Right ventricle myocardium inferior (tissue), 1 donor: ENCODE measurements around the gene KRTAP3-3. TPM values are rescaled to one million over a fixed set of nuclear protein-coding genes. Genes with fewer than 3 reads are reported as not detected.
"Not testable (repeated sequence)": the region's sequence is repeated elsewhere in the genome, so short reads cannot be mapped to it uniquely, and the experiment has no call there.

Experiments used
- ATAC-seq: fragments of 200-7000 bp; cut with Tn5 transposase; one replicate; pipeline ENCODE4 v1.9.1; 2020; ENCODE audit warnings: mild to moderate bottlenecking, moderate library complexity
- DNase-seq: peaks from one replicate; pipeline ENCODE4 v3.0.0; 2021; ENCODE audit errors: missing footprints
- intact Hi-C: fragments of 100-400 bp; cut with DNase I; formaldehyde crosslinking; loops from one replicate; pipeline ENCODE4 v1.11.0; 2022
- total RNA-seq: library from RNA; stranded (reverse); fragmentation: NEBNext Ultra II Directional; extraction: Animal tissue kit (Norgen Biotek cat#: 25700); gene quantifications from one replicate; pipeline ENCODE4 v1.2.1, GENCODE V29; 2021
- donor health status: DM: no; HTN: yes; CAD: no; lungs with severe emphysema.

Gene KRTAP3-3
- total RNA-seq, 1 donor from 2014 or later: not detected

DNA sequence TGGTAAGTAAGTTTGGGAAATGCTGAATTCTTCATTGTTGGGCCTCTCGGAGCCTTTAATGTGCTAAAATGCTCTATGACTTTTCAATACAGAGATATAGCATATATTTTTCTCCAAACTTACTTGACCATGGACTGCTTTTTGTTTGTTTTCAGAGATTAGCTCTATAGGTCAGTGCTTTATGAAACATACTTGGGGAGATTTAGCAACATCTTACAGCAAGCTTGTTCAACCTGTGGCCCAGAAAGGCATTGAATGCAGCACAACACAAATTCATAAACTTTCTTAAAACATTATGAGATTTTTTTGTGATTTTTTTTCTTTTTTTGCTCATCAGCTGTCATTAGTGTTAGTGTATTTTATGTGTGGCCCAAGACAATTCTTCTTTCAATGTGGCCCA, 16.0 kb upstream of the KRTAP3-3 start:
- intact Hi-C loops: no loop called here
- DNase-seq (no peak), ATAC-seq (no peak)

DNA sequence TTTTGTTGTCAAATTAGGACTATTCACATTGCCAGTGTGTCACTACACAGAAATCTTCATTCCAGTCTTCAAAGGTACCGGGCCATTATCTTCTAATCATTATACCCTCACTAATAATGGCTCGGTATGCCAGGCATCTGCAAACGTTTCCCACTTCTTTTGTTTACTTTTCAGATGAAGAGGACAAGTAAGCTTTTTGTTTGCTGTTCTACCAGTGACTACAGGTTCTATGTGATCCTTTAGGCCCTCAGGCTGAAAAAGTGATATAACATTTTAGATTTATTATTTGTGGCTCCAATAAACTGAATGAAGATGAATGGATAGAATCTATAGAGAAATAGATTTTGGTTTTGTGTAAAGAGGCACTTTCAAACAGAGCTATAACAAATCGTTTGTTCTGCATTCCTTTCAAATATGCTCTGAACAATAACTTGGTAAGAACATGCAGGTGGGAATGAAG, 15.4 kb upstream of the KRTAP3-3 start:
- DNase-seq (no peak), ATAC-seq (no peak)
- intact Hi-C loops: no loop called here

DNA sequence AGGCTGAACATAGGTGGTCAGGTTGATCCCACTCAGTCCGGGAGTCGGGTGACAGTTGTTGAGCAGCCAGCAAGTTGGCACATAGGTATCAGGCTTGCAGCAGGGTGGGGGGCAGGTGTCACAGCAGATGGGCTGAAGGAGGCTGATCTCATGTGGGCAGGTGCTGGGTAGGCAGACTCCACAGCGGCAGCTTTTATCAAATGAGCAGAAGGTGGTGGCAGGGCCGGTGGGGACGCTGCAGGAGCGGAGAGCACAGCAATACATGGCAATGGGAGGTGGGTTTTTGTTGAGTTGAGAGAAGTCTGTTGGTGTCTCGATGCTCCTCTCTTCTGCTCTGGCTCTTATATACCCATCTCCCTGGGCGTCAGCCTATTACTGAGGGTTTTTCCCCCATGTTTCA, 14.8 kb upstream of the KRTAP3-3 start, which contains the start of gene KRTAP3-1:
Gene KRTAP3-1, minus strand, starts transcription at position 318 of the 400 bp plus-strand sequence. Its CDS starts 54 bp downstream, at position 264.
- DNase-seq (no peak), ATAC-seq (no peak)
- intact Hi-C loops: no loop called here

DNA sequence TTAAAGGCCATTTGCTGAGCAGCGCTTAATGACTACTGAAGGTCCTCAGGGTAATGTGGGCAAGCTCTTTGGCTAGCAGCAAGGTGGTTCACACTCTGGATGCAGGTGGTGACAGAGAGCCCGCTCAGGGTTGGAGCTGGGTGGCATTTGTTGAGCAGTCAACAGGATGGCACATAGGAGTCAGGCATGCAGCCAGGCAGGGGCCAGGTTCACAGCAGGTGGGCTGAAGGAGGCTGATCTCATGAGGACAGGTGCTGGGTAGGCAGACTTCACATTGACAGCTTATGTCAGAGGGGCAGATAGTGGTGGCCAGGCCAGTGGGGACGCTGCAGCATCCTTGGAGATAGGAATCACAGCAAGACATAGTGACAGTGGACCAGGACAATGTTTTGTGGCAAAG, 10.4 kb upstream of the KRTAP3-3 start:
- ATAC-seq (no peak), DNase-seq (no peak)
- intact Hi-C loops: no loop called here

DNA sequence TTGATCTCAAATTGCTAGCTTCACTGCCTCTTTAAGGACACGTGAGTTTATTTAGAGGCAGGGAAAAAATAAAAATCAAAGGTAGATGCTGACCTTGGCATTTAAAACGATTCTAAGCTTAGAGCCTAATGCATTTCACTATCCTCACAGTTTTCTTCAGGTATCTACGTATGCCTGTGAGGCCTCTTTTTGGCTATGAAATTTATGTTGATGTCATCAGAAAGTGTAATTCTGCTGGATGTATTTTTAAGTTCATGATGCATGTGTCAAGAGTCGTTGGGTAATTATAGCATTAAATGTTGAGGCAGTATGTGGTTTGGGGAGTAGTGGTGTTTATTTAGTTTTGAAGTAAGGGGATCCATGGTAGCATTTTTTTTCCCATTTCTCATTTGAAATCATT, 10.0 kb upstream of the KRTAP3-3 start:
- no peak for ATAC-seq
- intact Hi-C loops: no loop called here
- DNase-seq: no peak

DNA sequence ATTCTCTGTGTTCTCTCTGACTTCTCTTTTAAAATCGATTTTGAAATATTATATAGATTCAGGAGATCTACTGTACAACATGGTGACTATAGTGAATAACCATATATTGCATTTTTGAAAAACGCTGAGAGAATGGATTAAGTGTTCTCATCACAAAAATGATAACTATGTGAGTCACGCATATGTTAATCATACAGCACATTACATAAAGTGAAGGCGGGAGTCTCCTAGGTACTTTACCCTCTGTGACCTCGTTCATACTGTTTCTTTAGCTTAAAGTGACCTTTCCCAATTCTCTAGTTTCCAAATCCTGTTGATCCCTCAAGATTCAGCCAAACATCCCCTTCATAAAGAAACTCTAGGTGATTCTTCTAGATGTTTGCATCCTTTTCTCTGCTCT, 8.8 kb upstream of the KRTAP3-3 start:
- DNase-seq (no peak), ATAC-seq (no peak)
- intact Hi-C loops: no loop called here

DNA sequence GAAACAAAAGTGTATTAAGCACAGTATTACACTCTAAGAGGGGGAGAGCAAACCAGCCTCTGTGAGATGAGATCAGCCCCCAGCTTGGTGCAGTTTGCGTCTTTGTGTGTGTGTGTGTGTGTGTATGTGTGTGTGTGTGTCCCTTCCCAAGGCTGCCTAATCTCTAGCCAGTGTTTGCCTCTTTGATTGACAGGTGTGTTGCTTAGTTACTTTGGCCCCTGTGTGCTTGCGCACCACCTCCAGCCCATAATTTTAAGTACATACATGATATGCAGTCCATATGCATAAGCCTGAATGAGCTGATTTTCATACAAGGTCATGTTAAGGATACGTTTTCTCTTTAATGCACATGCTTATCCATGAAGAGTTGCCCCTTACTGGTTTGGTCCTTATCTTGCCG, 7.8 kb upstream of the KRTAP3-3 start:
- intact Hi-C loops: no loop called here

DNA sequence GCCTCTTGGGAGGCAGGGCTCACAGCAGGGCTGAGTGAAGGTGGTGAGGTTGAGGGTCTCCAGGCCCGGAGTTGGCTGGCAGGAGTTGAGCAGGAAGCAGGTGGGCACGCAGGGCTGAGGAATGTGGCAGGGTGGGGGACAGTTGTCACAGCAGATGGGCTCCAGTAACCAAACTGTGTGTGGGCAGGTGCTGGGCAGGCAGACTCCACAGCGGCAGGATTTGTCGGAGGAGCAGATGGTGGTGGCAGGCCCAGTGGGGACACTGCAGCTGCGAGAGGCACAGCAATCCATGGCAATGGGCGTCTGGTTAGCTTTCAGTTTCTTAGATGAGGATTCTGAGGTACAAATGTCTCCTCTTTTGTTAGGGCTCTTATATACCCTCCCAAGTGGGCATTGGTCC, 5.6 kb upstream of the KRTAP3-3 start, which contains the start of gene KRTAP3-2:
Gene KRTAP3-2, minus strand, starts transcription at position 344 of the 400 bp plus-strand sequence. Its CDS starts 53 bp downstream, at position 291.
- ATAC-seq, intact Hi-C loops, DNase-seq: not testable (repeated sequence)

More for the DNA sequence above, 7.8 kb upstream of the KRTAP3-3 start:
- DNase-seq (no peak), ATAC-seq (no peak)

DNA sequence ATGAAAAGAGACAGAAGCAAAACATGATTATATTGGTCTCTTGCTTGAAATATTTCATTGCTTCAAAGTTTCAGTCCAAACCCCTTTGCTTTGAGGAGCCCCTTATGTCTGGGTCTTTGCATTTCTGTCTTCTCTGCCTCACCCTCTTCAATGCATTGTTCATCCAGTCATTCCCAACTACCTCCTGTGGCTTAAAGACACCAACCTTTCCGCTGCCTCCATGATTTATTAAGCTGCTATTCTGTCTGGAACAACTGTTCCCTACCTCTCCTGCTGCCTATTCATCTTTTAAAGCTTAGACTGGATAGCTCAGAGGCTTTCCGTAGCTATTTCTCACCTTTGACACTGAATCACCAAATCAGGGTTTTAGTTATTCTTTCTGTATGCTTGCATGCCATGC, 3.4 kb upstream of the KRTAP3-3 start:
- DNase-seq (no peak), ATAC-seq (no peak)
- intact Hi-C loops: no loop called here

DNA sequence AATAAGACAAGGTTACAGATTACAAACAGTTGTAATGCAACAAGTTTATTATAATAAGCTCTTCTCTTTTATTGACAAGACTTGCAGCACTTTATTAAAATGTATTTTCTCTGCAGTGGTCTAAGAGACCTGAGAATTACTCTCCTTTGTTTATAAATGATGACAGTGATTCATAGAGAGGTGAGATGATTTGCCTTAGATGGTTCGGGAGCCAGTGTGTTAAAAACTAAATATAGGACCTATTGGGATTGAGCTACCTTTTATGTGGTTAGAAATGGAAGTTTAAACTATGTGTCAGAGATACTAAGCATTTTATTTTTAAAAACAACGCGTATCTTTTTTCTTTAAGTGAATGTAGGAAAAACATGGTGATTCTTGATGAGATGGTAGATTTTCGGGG, 2.9 kb upstream of the KRTAP3-3 start:
- DNase-seq (no peak), ATAC-seq (no peak)
- intact Hi-C loops: no loop called here

DNA sequence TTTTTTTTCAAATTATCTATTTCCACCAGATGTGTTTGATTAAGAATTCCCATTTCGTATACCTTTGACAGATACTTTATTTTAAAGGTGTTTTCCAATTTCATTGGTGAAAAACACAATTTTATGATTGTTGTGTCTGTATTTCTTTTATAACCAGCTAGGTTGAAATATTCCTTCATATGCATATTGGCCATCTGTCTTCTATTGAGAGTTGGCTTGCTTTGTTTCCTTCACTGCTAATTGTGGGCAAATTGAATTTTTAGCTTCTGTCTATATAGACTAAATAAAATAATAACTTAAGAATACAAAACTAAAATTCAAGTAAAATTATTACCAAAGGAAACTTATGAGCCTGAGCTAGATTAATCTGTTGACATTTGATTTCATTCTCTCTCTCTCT, 1.2 kb upstream of the KRTAP3-3 start:
- ATAC-seq (no peak), DNase-seq (no peak)
- intact Hi-C loops: no loop called here

DNA sequence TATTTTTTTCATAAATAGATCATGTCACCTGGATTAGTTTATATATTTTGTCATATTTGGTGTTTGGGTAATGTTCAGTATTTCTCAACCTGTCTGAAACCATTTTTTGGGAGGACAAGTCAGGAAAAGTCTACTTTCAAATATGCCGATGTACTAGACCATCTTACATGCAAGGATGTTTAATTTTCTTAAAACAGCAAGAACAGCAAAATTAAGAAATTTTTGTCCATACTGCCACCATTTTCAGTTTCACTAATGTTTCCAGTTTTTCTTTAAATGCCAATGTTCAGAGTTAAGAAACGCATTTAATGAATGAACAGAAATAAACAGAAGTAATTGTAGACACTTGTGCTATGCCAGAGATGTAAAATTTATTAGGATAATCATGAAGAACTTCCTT, 880 bp downstream of the KRTAP3-3 start:
- no peak for ATAC-seq
- no peak for DNase-seq
- intact Hi-C loops: no loop called here

DNA sequence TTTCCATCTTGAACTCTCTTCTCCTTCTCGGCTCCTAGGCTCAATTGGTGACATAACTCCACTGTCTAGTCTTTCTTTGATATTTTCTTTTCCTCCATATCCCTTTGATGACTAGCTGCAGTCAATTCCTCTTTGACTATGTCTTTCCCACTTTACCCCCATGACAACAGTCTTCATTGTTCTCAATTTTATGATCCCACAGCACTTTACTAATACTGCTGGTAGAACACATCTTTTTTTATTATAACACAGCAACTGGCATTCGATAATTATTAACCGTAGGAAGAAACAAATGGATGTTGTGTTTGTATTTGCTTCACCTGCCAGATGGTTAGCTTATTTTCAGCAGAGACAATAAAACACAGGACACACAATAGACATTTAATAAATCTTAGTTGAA, 1.3 kb downstream of the KRTAP3-3 start:
- no peak for ATAC-seq

DNA sequence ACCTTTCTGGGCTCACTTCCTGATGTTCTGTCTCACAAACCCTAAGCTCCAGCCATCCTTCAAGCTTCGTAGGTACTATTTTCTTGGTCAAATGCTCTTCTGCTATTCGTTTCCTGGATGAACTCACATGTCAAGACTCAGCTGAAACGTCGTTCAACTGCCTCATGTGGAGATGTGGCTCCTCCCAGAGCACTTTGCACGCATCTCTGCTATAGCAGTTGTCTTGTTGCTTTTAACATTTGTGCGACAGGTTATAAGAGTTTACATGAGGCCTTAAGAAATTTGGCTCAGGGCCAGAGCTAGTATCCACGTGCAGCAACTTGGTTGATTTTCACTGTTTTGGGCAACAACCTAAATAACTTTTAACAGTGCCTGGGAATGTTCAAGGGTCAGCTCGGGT, 7.0 kb downstream of the KRTAP3-3 start:
- ATAC-seq (no peak), DNase-seq (no peak)
- intact Hi-C loops: no loop called here

More for the DNA sequence above, 1.3 kb downstream of the KRTAP3-3 start:
- DNase-seq: no peak
- intact Hi-C loops: no loop called here

DNA sequence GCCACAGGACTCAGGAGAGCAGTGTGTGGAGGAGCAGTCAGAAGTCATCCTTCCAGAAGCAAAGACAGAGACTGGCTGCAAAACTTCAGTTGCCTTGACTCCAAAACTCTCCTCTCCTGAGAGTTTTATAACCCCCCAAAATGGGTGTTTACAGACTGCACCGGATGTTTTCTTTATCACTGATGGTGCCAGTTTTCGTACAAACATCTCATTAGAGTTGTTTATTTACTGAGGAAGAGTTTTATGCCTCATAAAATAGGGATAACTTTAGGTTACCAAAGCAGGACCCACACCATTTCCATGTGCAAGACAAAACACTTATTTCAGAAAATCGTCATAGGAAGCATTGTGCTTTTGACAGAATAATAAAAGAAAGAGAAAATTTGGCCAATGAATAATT, 9.7 kb downstream of the KRTAP3-3 start, which contains the start of gene KRT40:
Gene KRT40, minus strand, starts transcription at position 101 of the 400 bp plus-strand sequence. Its CDS starts 53 bp downstream, at position 48.
- intact Hi-C loops: no loop called here
- ATAC-seq (no peak), DNase-seq (no peak)

DNA sequence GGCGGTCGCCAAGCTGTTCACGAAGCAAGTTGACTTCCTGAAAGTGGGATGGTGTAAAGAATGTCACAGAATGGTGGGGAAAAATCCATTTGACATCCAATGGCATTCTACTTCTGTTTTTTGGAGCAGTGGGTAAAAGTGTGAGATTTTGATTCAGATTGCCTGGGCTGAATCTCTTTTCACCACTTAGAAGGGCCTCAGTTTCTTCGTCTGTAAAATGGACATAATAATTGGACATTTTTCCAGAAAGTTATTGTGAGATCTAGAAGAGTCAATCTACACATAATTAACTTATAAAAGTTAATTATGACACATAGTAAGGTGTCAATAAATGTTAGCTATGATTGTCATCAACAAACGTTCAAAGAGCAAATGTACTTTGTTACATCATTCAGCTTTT, 12.8 kb downstream of the KRTAP3-3 start:
- intact Hi-C loops: no loop called here
- ATAC-seq: no peak
- no peak for DNase-seq

DNA sequence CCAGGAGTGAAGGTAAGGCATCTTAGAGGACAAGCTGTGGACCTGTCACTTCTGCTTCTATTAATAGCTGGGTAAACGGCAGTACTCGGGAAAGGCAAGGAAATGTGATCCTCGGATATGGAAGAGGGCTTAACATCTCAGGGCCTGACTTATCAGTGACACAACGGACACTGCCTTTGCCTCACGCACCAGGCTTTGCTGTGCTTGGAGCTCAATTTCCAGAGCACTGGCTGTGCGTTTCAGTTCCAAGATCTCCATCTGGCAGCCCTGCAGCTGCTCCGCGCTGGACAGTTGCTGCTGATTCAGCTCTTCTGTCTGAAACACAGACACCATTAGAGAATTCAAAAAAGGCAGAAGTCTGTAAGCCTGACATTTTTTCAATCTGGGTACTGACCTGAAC, 13.4 kb downstream of the KRTAP3-3 start:
- intact Hi-C loops: no loop called here
- no peak for ATAC-seq
- DNase-seq: no peak

DNA sequence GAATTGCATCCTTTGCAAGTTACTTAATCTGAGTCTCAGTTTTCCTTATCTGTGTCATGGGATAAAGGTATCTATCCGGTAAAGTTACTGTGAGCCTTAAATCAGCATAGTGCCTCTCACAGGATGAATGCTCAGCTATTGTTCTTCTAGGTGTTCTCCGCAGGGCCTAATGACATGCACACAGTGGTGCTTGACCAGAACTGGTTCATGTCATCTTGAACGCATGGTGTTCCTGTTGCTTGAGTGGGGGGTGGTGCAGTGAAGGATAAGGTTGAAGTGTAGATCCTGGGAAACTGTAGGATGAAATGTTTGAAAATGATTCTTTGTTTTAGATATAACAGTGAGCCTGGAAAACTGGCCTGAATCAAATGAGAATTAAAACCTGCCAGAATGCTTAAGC, 13.8 kb downstream of the KRTAP3-3 start:
- intact Hi-C loops: no loop called here
- no peak for DNase-seq

DNA sequence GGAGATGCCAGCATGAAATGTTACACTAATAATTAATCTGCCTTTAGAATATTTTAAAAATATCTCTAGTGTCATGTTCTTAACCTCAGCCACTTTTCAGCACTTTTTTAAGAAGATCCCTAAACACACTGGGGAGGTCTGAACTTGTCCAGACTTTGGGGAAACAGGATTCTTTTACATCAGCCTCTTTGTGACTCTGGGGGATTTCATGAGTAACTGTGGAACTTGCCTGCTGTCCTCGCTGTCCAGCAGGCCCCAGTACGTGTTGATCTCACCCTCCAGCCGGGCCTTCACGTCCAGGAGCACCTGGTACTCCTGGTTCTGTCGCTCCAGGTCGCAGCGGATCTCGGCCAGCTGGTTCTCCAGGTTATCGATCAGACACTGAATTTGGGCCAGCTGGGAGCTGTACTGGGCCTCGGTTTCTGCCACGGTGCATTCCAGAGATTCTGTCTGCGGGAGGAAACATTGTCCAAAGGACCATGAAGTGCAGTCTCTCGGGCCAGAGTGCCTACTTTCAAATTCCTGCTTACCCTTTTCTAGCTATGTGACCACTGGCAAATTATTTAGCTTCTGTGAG, 15.3 kb downstream of the KRTAP3-3 start:
- no peak for DNase-seq
- intact Hi-C loops: no loop called here
- ATAC-seq: no peak

More for the DNA sequence above, 13.8 kb downstream of the KRTAP3-3 start:
- no peak for ATAC-seq

DNA sequence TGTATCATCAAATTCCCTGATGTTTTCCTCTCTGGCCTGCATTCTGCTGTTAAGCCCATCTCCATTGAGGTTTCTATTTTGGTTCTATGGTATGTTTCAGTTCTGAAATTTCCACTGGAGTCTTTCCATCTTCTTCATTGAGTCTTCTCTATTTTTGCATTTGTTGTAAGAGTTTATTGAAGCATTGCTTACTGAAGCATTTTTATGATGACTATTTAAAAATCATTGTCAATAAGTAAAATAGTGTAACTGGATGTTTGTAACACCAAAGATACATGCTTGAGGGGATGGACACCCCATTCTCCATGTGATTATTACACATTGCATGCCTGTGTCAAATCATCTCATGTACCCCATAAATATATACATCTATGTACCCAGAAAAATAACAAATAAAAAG, 18.4 kb downstream of the KRTAP3-3 start:
- intact Hi-C loops: no loop called here
- DNase-seq (no peak), ATAC-seq (no peak)

DNA sequence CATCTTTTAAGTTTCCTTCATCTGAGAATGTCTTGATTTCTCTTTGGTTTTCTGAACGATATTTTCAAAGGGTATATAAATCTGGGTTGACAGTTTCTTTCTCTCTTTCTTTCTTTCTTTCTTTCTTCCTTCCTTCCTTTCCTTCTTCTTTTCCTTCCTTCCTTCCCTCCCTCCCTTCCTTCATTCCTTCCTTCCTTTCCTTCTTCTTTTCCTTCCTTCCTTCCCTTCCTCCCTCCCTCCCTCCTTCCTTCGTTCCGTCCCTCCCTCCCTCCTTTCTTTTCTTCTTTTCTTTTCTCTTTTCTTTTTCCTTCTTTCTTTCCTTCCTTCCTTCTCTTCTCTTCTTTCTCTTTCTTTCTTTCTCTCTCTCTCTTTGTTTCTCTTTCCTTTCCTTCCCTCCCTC, 19.6 kb downstream of the KRTAP3-3 start:
- no peak for DNase-seq
- intact Hi-C loops: no loop called here
- no peak for ATAC-seq
